Mucosa of descending colon (tissue), 3 donors: ENCODE results near the gene CTNNAL1. TPM values are rescaled to one million over a fixed set of nuclear protein-coding genes. Genes with fewer than 3 reads are reported as not detected.

Experiments
- ATAC-seq: fragments of 200-7000 bp; cut with Tn5 transposase; one replicate; pipeline ENCODE4 v1.9.1; 2020; ENCODE audit warnings: mild to moderate bottlenecking, moderate library complexity
- DNase-seq, 3 donors: peaks; one replicate each; pipeline ENCODE4 v3.0.0-alpha.2; 2020
- H3K36me3 ChIP-seq: fragments of 200-600 bp; one replicate; pipeline ENCODE4 v1.8.0; 2021; ENCODE audit warnings: low read depth, mild to moderate bottlenecking
- H3K4me1 ChIP-seq: fragments of 200-600 bp; one replicate; pipeline ENCODE4 v1.8.0; 2021; ENCODE audit warnings: low read depth, mild to moderate bottlenecking
- H3K4me3 ChIP-seq: fragments of 200-600 bp; one replicate; pipeline ENCODE4 v1.8.0; 2021; ENCODE audit warnings: mild to moderate bottlenecking
- H3K9me3 ChIP-seq: fragments of 200-600 bp; one replicate; pipeline ENCODE4 v1.8.0; 2021; ENCODE audit warnings: mild to moderate bottlenecking
- intact Hi-C, 2 donors: fragments of 100-400 bp; cut with DNase I in 1 of 2; cut with micrococcal nuclease in 1 of 2; formaldehyde crosslinking; loops; one replicate each; pipeline versions ENCODE4 v1.11.0 to v1.11.1; 2022; cut with DNase I, micrococcal nuclease
- total RNA-seq, 3 donors: library from RNA; stranded (reverse); fragmentation: NEBNext Ultra II Directional in 2 of 3; extraction: Animal tissue kit (Norgen Biotek cat#: 25700) in 2 of 3; gene quantifications; one replicate each; pipeline versions ENCODE4 v1.2.1 to v1.2.4, GENCODE V29; 2021 to 2023
- TF ChIP-seq, protein P1 (sequence below): fragments of 200-600 bp; IDR thresholded peaks from one replicate; pipeline ENCODE4 v1.8.0; 2022; ENCODE audit warnings: antibody characterized with exemption, mild to moderate bottlenecking
- donor health status: DM: no; HTN: no; CAD: no; lungs with moderate emphysema.
- donor health status: DM: no; HTN: no; CAD: no.
- donor health status: DM: no; HTN: yes; CAD: no.

CTNNAL1 gene
- total RNA-seq, 3 donors from 2014 or later, result 8.3 to 21.9 (median 15.6) TPM

DNA sequence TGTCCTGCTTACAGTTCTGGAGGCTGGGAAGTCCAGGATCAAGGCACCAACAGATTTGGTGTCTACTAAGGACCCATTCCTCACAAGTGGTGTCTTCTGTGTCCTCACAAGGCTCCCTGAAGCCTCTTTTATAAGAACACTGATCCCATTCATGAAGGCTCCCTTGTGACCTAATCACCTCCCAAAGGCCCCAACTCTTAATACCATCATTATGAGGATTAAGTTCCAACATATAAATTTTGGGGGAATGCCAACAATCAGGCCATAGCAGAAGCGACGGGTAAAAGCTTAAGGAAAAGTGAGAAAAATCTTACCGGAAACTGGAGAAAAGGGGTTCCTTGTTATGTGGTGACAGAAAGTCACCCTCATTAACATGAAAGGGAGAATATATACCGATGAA lies 11.2 kb downstream of the CTNNAL1 start:
- Histone ChIP-seq H3K36me3 (no peaks in the 10 kb centered on the region), H3K9me3 (peaks cover 7% of the 10 kb centered on the region), H3K4me1 (no peaks in the 10 kb centered on the region), H3K4me3 (no peak overlapping the region)
- TF ChIP-seq, protein P1, sequence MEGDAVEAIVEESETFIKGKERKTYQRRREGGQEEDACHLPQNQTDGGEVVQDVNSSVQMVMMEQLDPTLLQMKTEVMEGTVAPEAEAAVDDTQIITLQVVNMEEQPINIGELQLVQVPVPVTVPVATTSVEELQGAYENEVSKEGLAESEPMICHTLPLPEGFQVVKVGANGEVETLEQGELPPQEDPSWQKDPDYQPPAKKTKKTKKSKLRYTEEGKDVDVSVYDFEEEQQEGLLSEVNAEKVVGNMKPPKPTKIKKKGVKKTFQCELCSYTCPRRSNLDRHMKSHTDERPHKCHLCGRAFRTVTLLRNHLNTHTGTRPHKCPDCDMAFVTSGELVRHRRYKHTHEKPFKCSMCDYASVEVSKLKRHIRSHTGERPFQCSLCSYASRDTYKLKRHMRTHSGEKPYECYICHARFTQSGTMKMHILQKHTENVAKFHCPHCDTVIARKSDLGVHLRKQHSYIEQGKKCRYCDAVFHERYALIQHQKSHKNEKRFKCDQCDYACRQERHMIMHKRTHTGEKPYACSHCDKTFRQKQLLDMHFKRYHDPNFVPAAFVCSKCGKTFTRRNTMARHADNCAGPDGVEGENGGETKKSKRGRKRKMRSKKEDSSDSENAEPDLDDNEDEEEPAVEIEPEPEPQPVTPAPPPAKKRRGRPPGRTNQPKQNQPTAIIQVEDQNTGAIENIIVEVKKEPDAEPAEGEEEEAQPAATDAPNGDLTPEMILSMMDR, result no peak
- intact Hi-C loops, result no loop called here
- ATAC-seq, result no peak
- no peak for DNase-seq

DNA sequence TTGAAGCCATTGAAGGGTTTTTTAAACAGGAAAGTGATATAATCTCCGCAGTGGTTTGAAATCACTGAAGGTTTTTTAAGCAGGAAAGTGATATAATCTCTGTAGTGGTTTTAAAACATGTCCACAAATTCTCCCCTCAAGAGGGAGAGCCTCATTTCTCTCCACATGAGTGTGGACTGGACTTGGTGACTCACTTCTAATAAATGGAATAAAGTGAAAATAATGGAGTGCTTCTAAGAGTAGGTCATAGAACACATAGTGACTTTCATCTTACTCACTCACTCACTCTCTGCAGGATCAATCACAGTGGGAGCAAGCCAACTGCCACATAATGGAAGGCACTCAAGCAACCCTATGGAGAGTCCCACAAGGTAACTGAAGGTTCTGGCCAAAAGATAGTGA lies 12.0 kb downstream of the CTNNAL1 start:
- Histone ChIP-seq H3K36me3 (no peaks in the 10 kb centered on the region), H3K4me1 (no peaks in the 10 kb centered on the region), H3K9me3 (peaks cover 7% of the 10 kb centered on the region), H3K4me3 (no peak overlapping the region)
- ATAC-seq (no peak), DNase-seq (no peak)
- intact Hi-C loops, result no loop called here
- TF ChIP-seq, protein P1, result no peak

DNA sequence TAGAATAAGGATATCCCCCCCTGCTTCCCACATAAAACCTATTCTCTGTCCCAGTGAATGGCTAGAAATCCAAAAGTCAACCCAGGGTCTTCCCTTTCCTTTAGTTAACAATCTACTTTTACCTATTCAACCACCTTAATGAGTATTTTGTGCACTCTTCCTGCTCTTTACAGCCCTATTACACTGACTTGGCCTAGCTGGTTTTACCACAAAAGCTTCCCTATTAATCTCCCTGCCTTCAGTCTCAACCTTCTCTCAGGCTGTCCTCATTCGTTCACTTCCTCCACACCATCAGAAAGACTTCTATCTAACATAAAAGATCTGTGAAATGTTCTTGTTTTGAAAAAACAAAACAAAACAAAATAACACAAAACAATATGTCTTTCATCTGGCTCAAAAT lies 16.2 kb downstream of the CTNNAL1 start:
- no peaks in the 10 kb centered on the region for H3K36me3 ChIP-seq
- intact Hi-C loops, result no loop called here
- H3K9me3 ChIP-seq, result no peaks in the 10 kb centered on the region
- no peaks in the 10 kb centered on the region for H3K4me1 ChIP-seq
- ATAC-seq (peak; percentile 59), DNase-seq (no peak)
- TF ChIP-seq, protein P1, result no peak
- H3K4me3 ChIP-seq, result no peak overlapping the region

DNA sequence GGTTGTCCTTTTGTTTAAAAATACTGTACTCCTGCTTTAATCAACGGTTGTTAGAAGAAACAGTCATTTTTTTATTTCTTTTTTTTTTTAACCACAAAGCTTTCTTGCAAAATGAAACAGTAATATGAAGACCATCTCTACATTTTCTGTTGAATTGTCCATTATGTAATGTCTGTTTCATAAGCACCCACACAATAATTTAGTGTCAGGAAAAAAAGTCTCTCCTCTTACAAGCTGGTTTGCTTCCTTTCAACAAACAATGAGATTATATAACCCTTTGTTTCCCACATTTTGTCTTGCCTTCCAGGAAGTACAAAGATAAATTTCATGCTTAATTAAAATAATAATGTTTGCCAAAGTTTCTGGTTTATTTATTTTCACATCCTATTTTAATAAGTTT lies 16.7 kb downstream of the CTNNAL1 start:
- DNase-seq (no peak), ATAC-seq (no peak)
- TF ChIP-seq, protein P1, result no peak
- H3K4me1 ChIP-seq, result no peaks in the 10 kb centered on the region
- intact Hi-C loops, result no loop called here
- H3K9me3 ChIP-seq, result no peaks in the 10 kb centered on the region
- H3K4me3 ChIP-seq, result no peak overlapping the region
- no peaks in the 10 kb centered on the region for H3K36me3 ChIP-seq

DNA sequence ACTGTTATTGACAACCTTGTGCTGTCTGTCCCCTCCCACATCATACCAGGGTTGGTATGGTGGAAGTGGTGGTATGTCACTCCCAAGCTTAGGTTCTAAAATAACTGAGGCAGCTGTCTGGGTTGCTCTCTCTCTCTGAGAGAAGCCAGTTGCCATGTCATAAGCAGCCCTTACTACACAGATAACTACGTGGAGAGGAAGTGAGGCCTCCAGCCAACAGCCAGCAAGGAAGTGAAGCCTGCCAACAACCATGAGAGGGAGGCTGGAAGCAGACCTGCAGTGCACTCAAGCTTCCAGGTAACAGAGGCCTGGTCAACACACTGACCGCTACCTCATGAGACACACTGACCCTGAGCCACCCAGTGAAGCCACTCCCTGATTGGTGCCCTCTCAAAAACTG lies 18.6 kb downstream of the CTNNAL1 start:
- no peaks in the 10 kb centered on the region for H3K4me1 ChIP-seq
- no peak overlapping the region for H3K4me3 ChIP-seq
- H3K36me3 ChIP-seq, result no peaks in the 10 kb centered on the region
- intact Hi-C loops, result no loop called here
- no peaks in the 10 kb centered on the region for H3K9me3 ChIP-seq
- DNase-seq (peak in 1 of 3 donors; percentile 7), ATAC-seq (peak; percentile 60)
- TF ChIP-seq, protein P1, result no peak

DNA sequence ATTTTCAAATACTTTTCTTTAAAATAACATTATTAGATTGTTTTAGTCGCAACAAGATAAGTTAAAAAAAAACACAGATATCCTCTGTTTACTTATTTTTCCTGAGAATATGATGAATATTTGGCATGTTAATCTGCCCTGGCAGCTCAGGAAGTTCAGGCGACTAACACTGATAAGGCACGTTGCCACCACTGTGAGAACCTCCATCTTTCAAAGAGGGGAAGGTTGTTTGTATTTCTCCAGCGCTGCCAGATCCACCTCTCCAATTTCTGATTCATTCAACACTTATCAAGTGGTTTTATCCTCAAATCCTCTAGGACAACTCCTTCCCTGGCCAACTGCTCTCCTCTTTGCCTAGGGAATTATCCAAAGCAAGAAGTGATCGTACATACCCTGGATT lies 21.8 kb downstream of the CTNNAL1 start:
- Histone ChIP-seq H3K36me3 (no peaks in the 10 kb centered on the region), H3K4me3 (no peak overlapping the region), H3K4me1 (no peaks in the 10 kb centered on the region), H3K9me3 (no peaks in the 10 kb centered on the region)
- DNase-seq (no peak), ATAC-seq (no peak)
- intact Hi-C loops, result no loop called here
- TF ChIP-seq, protein P1, result no peak
